ENCODE data around the gene MLLT3.

The MLLT3 gene

GRCh38 chr9:20624201-20625002 lies 2.1 kb upstream of the MLLT3 start:
- DNase-seq: peak; percentile 34 to 54

GRCh38 chr9:20623748-20624124 lies 1.4 kb upstream of the MLLT3 start:
- no peak for DNase-seq

GRCh38 chr9:20623021-20623747 lies 885 bp upstream of the MLLT3 start:
- DNase-seq: peak; percentile 73

- peak; percentile 72 to 76 for DNase-seq
Observed at GRCh38 chr9:20621471-20622329, 599 bp downstream of the MLLT3 start.

- DNase-seq: peak; percentile 70 to 72
Observed at GRCh38 chr9:20620650-20621470, 1.4 kb downstream of the MLLT3 start.

- DNase-seq: peak; percentile 41
Observed at GRCh38 chr9:20619487-20620200, 2.7 kb downstream of the MLLT3 start.

- no peak for DNase-seq
Observed at GRCh38 chr9:20618361-20618802, 3.9 kb downstream of the MLLT3 start.

GRCh38 chr9:20616808-20617207 lies 5.5 kb downstream of the MLLT3 start:
- no peak for DNase-seq

- no peak for DNase-seq
Observed at GRCh38 chr9:20614602-20615216, 7.6 kb downstream of the MLLT3 start.

- no peak for DNase-seq
Observed at GRCh38 chr9:20611691-20612287, 10.5 kb downstream of the MLLT3 start.

- no peak for DNase-seq
Observed at GRCh38 chr9:20610591-20610990, 11.7 kb downstream of the MLLT3 start.

- no peak for DNase-seq
Observed at GRCh38 chr9:20608582-20608981, 13.7 kb downstream of the MLLT3 start.

- DNase-seq: no peak
Observed at GRCh38 chr9:20606652-20607051, 15.6 kb downstream of the MLLT3 start.

GRCh38 chr9:20604562-20604961 lies 17.7 kb downstream of the MLLT3 start:
- no peak for DNase-seq

- DNase-seq: no peak
Observed at GRCh38 chr9:20603524-20604268, 18.6 kb downstream of the MLLT3 start.

GRCh38 chr9:20601292-20601691 lies 21.0 kb downstream of the MLLT3 start:
- no peak for DNase-seq

GRCh38 chr9:20599195-20599594 lies 23.1 kb downstream of the MLLT3 start:
- no peak for DNase-seq

- no peak for DNase-seq
Observed at GRCh38 chr9:20598367-20598766, 23.9 kb downstream of the MLLT3 start.

- no peak for DNase-seq
Observed at GRCh38 chr9:20597862-20598261, 24.4 kb downstream of the MLLT3 start.

- no peak for DNase-seq
Observed at GRCh38 chr9:20594608-20595007, 27.7 kb downstream of the MLLT3 start.
